SK-N-MC (cell line): ENCODE measurements around the gene XRCC1.
"Not testable (repeated sequence)": the region's sequence is repeated elsewhere in the genome, so short reads cannot be mapped to it uniquely, and the experiment has no call there.

Source experiments
- DNase-seq: peaks from one replicate; pipeline ENCODE4 v3.0.0-alpha.2; 2011; ENCODE audit warnings: low read depth, low spot score
- H3K27ac ChIP-seq: fragments of 200-600 bp; sonication (generic); 2 replicates; pipeline ENCODE4 v1.5.1; 2016; ENCODE audit warnings: mixed run types
- H3K36me3 ChIP-seq: fragments of 200-600 bp; sonication (generic); 2 replicates; pipeline ENCODE4 v1.6.1; 2017; ENCODE audit warnings: antibody characterized with exemption, low read length, mixed read lengths; ENCODE audit not compliant: insufficient read depth
- H3K4me3 ChIP-seq: fragments of 200-600 bp; sonication (generic); 2 replicates; pipeline ENCODE4 v1.5.1; 2016
- H3K9ac ChIP-seq: fragments of 200-600 bp; sonication (generic); 2 replicates; pipeline ENCODE4 v1.8.0; 2017; ENCODE audit warnings: mixed run types, mixed read lengths; ENCODE audit not compliant: insufficient read length
- H3K9me3 ChIP-seq: fragments of 200-600 bp; sonication (generic); 2 replicates; pipeline ENCODE4 v1.6.1; 2017; ENCODE audit warnings: low read depth, mild to moderate bottlenecking, antibody characterized with exemption, low read length, moderate library complexity, mixed read lengths
- EZH2 ChIP-seq: fragments of 200-600 bp; sonication (generic); IDR thresholded peaks from one replicate; pipeline ENCODE4 v1.6.1; 2017; ENCODE audit warnings: antibody characterized with exemption
- FOXP2 ChIP-seq: optimal IDR thresholded peaks from 2 replicates; pipeline ENCODE3; 2011; ENCODE audit warnings: mild to moderate bottlenecking, moderate library complexity; ENCODE audit not compliant: insufficient read depth; ENCODE audit errors: extremely low read length, control extremely low read depth
- POLR2AphosphoS5 ChIP-seq: IDR thresholded peaks from 2 replicates; pipeline ENCODE4 v1.6.1; 2012; ENCODE audit warnings: mild to moderate bottlenecking, low read depth, low read length, borderline replicate concordance

XRCC1 gene

DNA sequence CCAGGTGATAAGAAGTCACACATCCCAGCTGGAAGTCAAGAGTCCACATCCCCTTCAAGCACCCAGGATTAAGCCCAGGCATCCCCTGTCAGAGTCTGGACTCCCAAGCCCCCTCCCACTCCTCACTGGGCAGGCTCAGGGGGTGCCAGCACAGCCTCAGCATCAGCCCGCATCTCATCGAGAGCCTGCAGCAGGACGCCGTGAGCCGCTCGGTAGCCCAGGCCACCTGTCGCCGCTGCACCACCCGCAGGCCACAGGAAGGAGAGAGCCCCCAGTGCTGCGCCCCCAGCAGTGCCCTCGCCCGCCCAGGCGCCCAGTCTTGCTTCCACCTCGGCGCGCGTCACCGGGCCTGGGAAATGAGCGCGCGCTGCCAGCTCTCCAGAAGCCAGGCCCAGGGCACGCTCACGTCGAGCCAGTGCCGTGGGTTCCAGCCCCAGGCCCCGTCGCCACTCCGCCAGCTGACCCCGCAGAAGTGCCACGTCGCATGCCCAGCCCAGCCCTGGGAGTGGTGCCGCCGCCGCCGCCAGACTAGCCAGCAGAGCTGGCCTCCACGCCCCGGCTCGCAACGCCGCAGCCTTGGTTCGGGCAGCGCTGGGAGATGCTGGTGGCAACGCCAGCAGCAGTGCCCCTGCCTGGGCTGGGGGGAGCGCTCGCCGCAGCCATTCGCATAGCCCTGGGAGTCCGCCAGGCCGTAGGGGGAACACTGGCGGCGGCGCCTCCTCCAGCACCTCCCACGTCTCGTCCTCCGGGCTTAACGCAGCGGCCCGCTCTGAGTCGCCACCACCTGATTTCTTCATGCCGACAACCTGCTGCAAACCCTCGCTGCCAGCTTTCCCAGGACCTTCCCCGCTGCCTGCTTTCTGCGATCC lies 16.8 kb upstream of the XRCC1 start:
- Histone ChIP-seq H3K9me3 (no peaks in the 10 kb centered on the region), H3K4me3 (no peak overlapping the region), H3K9ac (no peak overlapping the region), H3K27ac (no peak overlapping the region), H3K36me3 (no peaks in the 10 kb centered on the region; the same call in 1 of the 2 replicates)
- TF ChIP-seq FOXP2, result no peak
- TF ChIP-seq POLR2AphosphoS5, result no peak
- TF ChIP-seq EZH2, result no peak
- no peak for DNase-seq

DNA sequence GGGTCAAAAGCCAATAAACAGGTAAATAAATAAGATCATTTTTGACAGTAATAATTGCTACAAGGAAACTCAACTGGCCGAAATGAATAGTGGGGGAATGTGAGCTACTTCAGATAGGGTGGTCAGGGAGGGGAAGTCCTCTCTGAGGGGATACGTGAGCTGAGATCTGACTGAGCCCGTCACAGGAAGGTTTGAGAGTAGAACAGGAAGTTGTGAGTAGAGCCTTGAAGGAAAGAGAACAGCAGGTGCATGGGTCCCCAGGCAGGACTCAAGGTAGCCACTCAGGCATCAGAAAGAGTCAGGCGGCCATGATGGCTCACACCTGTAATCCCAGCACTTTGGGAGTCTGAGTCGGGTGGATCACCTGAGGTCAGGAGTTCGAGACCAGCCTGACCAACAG lies 14.4 kb upstream of the XRCC1 start:
- DNase-seq, result no peak
- H3K9me3 ChIP-seq, result no peaks in the 10 kb centered on the region
- no peak overlapping the region for H3K9ac ChIP-seq
- TF ChIP-seq EZH2 (no peak), POLR2AphosphoS5 (no peak), FOXP2 (no peak)
- H3K36me3 ChIP-seq, result no peaks in the 10 kb centered on the region; the same call in 1 of the 2 replicates
- H3K4me3 ChIP-seq, result no peak overlapping the region
- H3K27ac ChIP-seq, result no peak overlapping the region

DNA sequence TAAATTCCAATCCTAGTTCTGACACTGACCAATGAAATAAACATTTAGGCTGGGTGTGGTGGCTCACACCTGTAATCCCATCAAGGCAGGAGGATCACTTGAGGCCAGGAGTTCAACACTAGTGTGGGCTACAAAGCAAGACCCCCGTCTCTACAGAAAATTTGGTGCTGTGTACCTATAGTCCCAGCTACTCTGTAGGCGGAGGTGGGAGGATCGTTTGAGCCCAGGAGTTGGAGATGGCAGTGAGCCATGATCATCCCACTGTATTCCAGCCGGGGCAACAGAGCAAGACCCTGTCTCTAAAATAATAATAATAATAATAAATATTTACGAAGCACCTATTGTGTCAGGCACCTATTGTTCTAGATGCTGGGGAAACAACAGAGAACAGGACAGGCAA lies 13.9 kb upstream of the XRCC1 start:
- H3K4me3 ChIP-seq, result no peak overlapping the region
- no peak for TF ChIP-seq EZH2
- no peaks in the 10 kb centered on the region for H3K9me3 ChIP-seq
- no peak for DNase-seq
- H3K9ac ChIP-seq, result no peak overlapping the region
- H3K27ac ChIP-seq, result no peak overlapping the region
- H3K36me3 ChIP-seq, result no peaks in the 10 kb centered on the region; the same call in 1 of the 2 replicates

DNA sequence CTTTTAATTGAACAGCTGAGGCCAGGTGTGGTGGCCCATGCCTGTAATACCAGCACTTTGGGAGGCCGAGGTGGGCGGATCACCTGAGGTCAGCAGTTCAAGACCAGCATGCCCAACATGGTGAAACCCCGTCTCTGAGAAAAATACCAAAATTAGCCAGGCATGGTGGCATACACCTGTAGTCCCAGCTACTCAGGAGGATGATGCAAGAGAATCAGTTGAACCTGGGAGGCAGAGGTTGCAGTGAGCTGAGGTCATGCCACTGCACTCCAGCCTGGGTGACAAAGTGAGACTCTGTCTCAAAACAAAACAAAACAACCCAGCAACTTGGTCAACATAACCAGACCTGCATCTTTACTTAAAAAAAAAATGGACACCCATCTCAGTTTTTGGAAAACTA lies 11.7 kb upstream of the XRCC1 start:
- H3K4me3 ChIP-seq, H3K36me3 ChIP-seq, DNase-seq, H3K27ac ChIP-seq, H3K9me3 ChIP-seq, H3K9ac ChIP-seq: not testable (repeated sequence)

DNA sequence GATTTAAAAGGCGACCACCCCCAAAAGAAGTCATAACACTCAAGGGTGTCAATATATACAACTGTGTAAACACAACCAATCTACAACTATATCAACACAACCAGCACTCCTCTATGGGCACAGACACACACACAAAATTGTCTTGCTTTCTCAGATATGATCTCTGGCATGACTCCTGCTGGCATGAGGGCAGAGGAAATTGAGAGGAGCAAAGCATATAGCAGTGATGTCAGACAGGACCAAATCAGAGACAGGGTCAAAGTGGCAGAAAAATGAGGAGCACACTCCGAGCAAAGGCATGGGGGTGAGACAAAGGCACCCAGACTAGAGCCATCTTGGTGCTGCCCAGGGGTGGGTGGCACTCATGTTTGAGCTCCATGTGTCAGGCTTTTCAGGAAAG lies 11.0 kb upstream of the XRCC1 start:
- no peak overlapping the region for H3K27ac ChIP-seq

DNA sequence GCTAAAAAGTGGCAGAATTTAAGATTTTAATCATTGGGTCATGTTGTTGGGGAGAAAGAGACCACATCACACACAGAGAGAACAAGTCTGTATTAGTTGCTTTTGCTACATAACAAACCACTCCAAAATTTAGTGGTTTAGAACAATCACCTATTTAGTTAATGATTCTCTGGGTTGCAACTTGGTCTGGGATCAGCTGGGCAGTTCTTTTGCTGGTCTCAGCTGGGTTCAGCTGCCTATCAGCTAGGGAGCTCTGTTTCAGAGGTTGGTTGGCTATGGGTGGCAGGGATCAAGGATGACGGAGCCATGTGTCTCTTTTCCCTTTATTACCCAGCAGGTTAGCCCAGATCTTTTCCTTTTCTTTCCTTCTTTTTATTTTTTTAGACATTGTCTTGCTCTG lies 9.2 kb upstream of the XRCC1 start:
- Histone ChIP-seq H3K9ac (no peak overlapping the region), H3K36me3 (no peaks in the 10 kb centered on the region), H3K9me3 (no peaks in the 10 kb centered on the region), H3K27ac (no peak overlapping the region), H3K4me3 (no peak overlapping the region)
- TF ChIP-seq EZH2 (no peak), POLR2AphosphoS5 (no peak), FOXP2 (no peak)
- DNase-seq, result no peak

More for the DNA sequence above, 11.0 kb upstream of the XRCC1 start:
- no peak overlapping the region for H3K9ac ChIP-seq
- TF ChIP-seq FOXP2 (no peak), EZH2 (no peak), POLR2AphosphoS5 (no peak)
- H3K9me3 ChIP-seq, result no peaks in the 10 kb centered on the region
- no peak for DNase-seq
- no peak overlapping the region for H3K4me3 ChIP-seq
- no peaks in the 10 kb centered on the region for H3K36me3 ChIP-seq

DNA sequence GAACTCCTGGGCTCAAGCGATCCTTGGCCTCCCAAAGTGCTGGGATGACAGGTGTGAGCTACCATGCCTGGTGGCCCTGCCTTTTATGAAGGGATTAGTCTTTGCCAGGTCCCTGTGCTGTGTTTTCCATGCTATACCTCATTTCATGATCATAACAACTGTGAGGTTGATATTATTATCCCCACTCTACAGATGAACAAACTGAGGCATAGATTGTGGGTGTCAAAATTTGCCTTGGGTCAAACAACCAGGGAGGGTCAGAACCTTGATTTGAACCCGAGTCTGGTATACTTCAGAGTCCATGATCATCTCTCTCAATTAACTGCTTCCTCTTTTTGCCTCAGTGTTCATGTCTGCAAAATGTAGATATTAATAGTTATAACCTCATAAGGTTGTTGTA lies 7.2 kb upstream of the XRCC1 start:
- no peak overlapping the region for H3K27ac ChIP-seq
- H3K4me3 ChIP-seq, result no peak overlapping the region
- no peaks in the 10 kb centered on the region for H3K9me3 ChIP-seq
- no peak overlapping the region for H3K9ac ChIP-seq
- TF ChIP-seq EZH2 (no peak), POLR2AphosphoS5 (no peak), FOXP2 (no peak)
- no peaks in the 10 kb centered on the region for H3K36me3 ChIP-seq
- no peak for DNase-seq

DNA sequence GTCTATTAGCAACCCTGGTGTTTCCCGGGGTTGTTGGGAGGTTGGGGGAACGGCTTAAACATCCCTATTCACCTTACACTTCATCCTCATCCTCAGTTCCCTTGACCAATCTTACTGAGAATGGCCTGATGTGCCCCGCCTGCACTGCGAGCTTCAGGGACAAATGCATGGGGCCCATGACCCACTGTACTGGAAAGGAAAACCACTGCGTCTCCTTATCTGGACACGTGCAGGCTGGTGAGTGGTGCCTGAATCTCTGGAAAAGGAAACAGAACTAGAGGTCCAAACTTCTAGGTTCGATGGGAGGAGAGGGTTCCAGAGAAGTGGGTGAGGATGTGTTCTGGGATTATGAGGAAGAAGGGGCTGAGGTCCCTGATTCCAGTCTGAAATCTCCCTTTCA lies 6.1 kb upstream of the XRCC1 start:
- no peak for DNase-seq
- no peak overlapping the region for H3K27ac ChIP-seq
- H3K4me3 ChIP-seq, result no peak overlapping the region
- no peaks in the 10 kb centered on the region for H3K36me3 ChIP-seq
- no peak overlapping the region for H3K9ac ChIP-seq
- TF ChIP-seq POLR2AphosphoS5, result no peak
- H3K9me3 ChIP-seq, result no peaks in the 10 kb centered on the region

DNA sequence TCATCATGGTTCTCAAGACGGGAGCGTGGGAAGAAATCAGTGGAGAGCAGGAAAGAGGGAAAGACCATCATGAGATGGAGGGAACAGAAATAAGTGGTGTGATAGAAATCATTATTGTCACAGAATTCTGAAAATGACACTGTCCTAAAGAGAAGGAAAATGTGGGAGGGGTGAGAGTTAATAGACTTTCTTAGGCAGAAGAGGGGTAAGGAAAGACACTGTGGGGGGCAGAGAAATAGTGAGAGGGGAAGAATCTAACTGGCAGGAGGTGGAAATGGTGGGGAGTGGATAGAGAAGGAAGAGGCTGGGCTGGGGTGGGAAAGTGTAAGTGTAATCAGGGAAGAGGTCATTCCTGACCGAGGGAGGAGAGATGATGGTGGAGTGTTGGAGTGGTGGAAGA lies 3.5 kb upstream of the XRCC1 start:
- DNase-seq, result no peak
- H3K27ac ChIP-seq, result no peak overlapping the region
- no peaks in the 10 kb centered on the region for H3K36me3 ChIP-seq
- TF ChIP-seq EZH2 (no peak), POLR2AphosphoS5 (no peak), FOXP2 (no peak)
- no peaks in the 10 kb centered on the region for H3K9me3 ChIP-seq
- no peak overlapping the region for H3K4me3 ChIP-seq
- H3K9ac ChIP-seq, result no peak overlapping the region
